ENCODE results near the gene RNF130. TPM values are rescaled to one million over a fixed set of nuclear protein-coding genes. Genes with fewer than 3 reads are reported as not detected.

RNF130 gene
- total RNA-seq, 1 experiment from 2014 or later: 58.5 TPM

DNA sequence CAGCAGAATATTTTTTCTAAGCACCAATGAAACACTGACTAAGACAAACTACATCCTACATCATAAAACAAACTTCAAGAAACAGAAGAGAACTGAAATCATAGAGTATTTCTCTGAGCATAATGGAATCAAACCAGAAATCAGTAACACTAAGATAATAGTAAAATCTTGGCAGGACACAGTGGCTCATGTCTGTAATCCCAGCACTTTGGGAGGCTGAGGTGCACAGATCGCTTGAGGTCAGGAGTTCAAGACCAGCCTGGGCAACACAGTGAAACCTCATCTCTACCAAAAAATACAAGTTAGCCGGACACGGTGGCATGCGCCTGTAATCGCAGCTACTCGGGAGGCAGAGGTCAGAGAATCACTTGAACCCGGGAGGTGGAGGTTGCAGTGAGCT lies 63.1 kb downstream of the RNF130 start (continued):
- no peak for TF ChIP-seq ZNF281 (CRISPR knock-in tag; IDR thresholded peaks at IDR 0.05)

DNA sequence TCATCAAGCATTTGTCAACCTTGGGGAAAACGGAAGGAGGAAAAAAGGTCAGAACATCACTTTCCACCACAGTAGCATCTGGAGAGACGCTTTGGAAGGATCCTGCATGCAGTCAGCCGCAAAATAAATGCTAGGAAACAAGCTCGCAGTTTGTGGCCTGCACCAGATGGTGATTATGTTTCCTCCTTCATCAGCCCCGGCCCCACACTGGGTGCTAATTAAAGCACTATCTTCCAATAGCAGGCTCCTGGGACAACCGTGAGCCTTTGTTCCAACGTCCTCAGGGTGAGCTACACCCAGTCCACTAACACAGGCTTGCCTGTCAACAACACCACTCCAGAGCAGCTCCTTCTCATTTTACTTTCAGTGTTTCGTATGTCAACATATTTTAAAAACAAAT lies 64.0 kb downstream of the RNF130 start:
- DNase-seq (ENCODE audit: low spot score) (peak; percentile 18), ATAC-seq (peak; percentile 78)
- H3K27ac Mint-ChIP-seq: peak overlapping the region; percentile 80
- peaks cover 17% of the 10 kb centered on the region for H3K4me1 Mint-ChIP-seq
- H3K36me3 Mint-ChIP-seq: peaks cover 10% of the 10 kb centered on the region
- POLR2A ChIA-PET: interaction anchor here (0.6 to 0.7 kb wide), 2 partner anchors 329 to 684 kb away, joined by 3 read pairs; no protein-coding TSS in a partner anchor
- H3K4me3 Mint-ChIP-seq: no peak overlapping the region
- TF ChIP-seq ZNF671 (CRISPR knock-in tag; IDR thresholded peaks at IDR 0.05): no peak
- CTCF ChIA-PET: interaction anchor here (0.8 to 1.7 kb wide), 3 partner anchors 14 to 149 kb away, joined by 4 to 9 read pairs (median 6); no protein-coding TSS in a partner anchor
- no peaks in the 10 kb centered on the region for H3K27me3 Mint-ChIP-seq (ENCODE audit: low read depth)
- no peaks in the 10 kb centered on the region for H3K9me3 Mint-ChIP-seq

GRCh38 chr5:180006141-180006540 lies 65.4 kb downstream of the RNF130 start:
- peaks cover 17% of the 10 kb centered on the region for H3K4me1 Mint-ChIP-seq
- TF ChIP-seq PRRX2 (CRISPR knock-in tag; IDR thresholded peaks at IDR 0.05): no peak
- TF ChIP-seq ZNF423 (CRISPR knock-in tag; IDR thresholded peaks at IDR 0.05): no peak
- TF ChIP-seq, protein P1, sequence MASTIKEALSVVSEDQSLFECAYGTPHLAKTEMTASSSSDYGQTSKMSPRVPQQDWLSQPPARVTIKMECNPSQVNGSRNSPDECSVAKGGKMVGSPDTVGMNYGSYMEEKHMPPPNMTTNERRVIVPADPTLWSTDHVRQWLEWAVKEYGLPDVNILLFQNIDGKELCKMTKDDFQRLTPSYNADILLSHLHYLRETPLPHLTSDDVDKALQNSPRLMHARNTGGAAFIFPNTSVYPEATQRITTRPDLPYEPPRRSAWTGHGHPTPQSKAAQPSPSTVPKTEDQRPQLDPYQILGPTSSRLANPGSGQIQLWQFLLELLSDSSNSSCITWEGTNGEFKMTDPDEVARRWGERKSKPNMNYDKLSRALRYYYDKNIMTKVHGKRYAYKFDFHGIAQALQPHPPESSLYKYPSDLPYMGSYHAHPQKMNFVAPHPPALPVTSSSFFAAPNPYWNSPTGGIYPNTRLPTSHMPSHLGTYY (CRISPR knock-in tag; IDR thresholded peaks at IDR 0.05): no peak
- no peak for TF ChIP-seq CREB1 (CRISPR knock-in tag; IDR thresholded peaks at IDR 0.05)
- TF ChIP-seq, protein P2, sequence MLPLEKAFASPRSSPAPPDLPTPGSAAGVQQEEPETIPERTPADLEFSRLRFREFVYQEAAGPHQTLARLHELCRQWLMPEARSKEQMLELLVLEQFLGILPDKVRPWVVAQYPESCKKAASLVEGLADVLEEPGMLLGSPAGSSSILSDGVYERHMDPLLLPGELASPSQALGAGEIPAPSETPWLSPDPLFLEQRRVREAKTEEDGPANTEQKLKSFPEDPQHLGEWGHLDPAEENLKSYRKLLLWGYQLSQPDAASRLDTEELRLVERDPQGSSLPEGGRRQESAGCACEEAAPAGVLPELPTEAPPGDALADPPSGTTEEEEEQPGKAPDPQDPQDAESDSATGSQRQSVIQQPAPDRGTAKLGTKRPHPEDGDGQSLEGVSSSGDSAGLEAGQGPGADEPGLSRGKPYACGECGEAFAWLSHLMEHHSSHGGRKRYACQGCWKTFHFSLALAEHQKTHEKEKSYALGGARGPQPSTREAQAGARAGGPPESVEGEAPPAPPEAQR (CRISPR knock-in tag; IDR thresholded peaks at IDR 0.05): no peak
- no peak for TF ChIP-seq JUN (CRISPR knock-in tag; IDR thresholded peaks at IDR 0.05)
- no peak for TF ChIP-seq RORB (CRISPR knock-in tag; IDR thresholded peaks at IDR 0.05)
- TF ChIP-seq ESRRA (CRISPR knock-in tag; IDR thresholded peaks at IDR 0.05; ENCODE audit: borderline replicate concordance): no peak
- no peak for TF ChIP-seq SMAD4 (CRISPR knock-in tag; IDR thresholded peaks at IDR 0.05)
- TF ChIP-seq, protein P3, sequence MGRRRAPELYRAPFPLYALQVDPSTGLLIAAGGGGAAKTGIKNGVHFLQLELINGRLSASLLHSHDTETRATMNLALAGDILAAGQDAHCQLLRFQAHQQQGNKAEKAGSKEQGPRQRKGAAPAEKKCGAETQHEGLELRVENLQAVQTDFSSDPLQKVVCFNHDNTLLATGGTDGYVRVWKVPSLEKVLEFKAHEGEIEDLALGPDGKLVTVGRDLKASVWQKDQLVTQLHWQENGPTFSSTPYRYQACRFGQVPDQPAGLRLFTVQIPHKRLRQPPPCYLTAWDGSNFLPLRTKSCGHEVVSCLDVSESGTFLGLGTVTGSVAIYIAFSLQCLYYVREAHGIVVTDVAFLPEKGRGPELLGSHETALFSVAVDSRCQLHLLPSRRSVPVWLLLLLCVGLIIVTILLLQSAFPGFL (CRISPR knock-in tag; IDR thresholded peaks at IDR 0.05; ENCODE audit: borderline replicate concordance): no peak
- TF ChIP-seq ZMAT4 (CRISPR knock-in tag; IDR thresholded peaks at IDR 0.05): no peak
- TF ChIP-seq NFE2L1 (CRISPR knock-in tag; IDR thresholded peaks at IDR 0.05): no peak
- TF ChIP-seq, protein P4, sequence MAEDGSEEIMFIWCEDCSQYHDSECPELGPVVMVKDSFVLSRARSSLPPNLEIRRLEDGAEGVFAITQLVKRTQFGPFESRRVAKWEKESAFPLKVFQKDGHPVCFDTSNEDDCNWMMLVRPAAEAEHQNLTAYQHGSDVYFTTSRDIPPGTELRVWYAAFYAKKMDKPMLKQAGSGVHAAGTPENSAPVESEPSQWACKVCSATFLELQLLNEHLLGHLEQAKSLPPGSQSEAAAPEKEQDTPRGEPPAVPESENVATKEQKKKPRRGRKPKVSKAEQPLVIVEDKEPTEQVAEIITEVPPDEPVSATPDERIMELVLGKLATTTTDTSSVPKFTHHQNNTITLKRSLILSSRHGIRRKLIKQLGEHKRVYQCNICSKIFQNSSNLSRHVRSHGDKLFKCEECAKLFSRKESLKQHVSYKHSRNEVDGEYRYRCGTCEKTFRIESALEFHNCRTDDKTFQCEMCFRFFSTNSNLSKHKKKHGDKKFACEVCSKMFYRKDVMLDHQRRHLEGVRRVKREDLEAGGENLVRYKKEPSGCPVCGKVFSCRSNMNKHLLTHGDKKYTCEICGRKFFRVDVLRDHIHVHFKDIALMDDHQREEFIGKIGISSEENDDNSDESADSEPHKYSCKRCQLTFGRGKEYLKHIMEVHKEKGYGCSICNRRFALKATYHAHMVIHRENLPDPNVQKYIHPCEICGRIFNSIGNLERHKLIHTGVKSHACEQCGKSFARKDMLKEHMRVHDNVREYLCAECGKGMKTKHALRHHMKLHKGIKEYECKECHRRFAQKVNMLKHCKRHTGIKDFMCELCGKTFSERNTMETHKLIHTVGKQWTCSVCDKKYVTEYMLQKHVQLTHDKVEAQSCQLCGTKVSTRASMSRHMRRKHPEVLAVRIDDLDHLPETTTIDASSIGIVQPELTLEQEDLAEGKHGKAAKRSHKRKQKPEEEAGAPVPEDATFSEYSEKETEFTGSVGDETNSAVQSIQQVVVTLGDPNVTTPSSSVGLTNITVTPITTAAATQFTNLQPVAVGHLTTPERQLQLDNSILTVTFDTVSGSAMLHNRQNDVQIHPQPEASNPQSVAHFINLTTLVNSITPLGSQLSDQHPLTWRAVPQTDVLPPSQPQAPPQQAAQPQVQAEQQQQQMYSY (CRISPR knock-in tag; IDR thresholded peaks at IDR 0.05): no peak
- TF ChIP-seq, protein P5, sequence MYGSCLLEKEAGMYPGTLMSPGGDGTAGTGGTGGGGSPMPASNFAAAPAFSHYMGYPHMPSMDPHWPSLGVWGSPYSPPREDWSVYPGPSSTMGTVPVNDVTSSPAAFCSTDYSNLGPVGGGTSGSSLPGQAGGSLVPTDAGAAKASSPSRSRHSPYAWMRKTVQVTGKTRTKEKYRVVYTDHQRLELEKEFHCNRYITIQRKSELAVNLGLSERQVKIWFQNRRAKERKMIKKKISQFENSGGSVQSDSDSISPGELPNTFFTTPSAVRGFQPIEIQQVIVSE (CRISPR knock-in tag; IDR thresholded peaks at IDR 0.05; ENCODE audit: borderline replicate concordance): no peak
- TF ChIP-seq ZNF232 (CRISPR knock-in tag; IDR thresholded peaks at IDR 0.05): no peak
- no peak for TF ChIP-seq ATF1 (CRISPR knock-in tag; IDR thresholded peaks at IDR 0.05)
- no peak for TF ChIP-seq MLX (CRISPR knock-in tag; IDR thresholded peaks at IDR 0.05)
- no peak for TF ChIP-seq ELF4 (CRISPR knock-in tag; IDR thresholded peaks at IDR 0.05; ENCODE audit: low read depth)
- no peak for TF ChIP-seq GRHL2 (CRISPR knock-in tag; IDR thresholded peaks at IDR 0.05; ENCODE audit: insufficient replicate concordance, severe bottlenecking)

More at GRCh38 chr5:180006141-180006540, 65.4 kb downstream of the RNF130 start:
- no peak overlapping the region for H3K4me3 Mint-ChIP-seq
- ChIA-PET POLR2A (no interaction called here), CTCF (interaction anchor here (1.3 kb wide), 1 partner anchor 16 kb away, joined by 3 read pairs; no protein-coding TSS in a partner anchor)
- no peak overlapping the region for H3K27ac Mint-ChIP-seq
- H3K27me3 Mint-ChIP-seq (ENCODE audit: low read depth): no peaks in the 10 kb centered on the region
- DNase-seq (ENCODE audit: low spot score): no peak
- H3K9me3 Mint-ChIP-seq: no peaks in the 10 kb centered on the region
- ATAC-seq: no peak
- H3K36me3 Mint-ChIP-seq: peaks cover 7% of the 10 kb centered on the region
